ENCODE data around the gene GTF2E1. TPM values are rescaled to one million over a fixed set of nuclear protein-coding genes. Genes with fewer than 3 reads are reported as not detected.
"Not testable (repeated sequence)": the region's sequence is repeated elsewhere in the genome, so short reads cannot be mapped to it uniquely, and the experiment has no call there.

Gene GTF2E1
- total RNA-seq, 1 donor from 2014 or later = 31.6 TPM

DNA sequence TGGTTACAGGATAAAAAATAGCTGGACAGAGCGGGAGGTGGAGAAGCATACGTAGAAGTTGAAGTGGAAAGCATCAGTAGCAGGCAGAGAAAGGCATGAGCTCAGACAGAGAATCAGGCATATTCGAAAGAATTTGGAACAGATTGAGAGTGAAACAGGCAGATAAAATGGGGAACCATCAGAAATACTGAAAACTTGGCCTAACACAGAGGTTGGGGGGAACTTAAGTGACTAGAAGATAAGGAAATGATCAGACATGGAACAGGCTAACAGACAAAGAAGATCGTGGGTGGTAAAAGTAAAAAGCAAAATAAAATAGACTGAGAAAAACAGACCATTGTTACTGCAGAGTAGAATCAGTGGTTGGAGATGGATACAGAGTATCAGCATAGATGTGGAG is 32.9 kb downstream of the GTF2E1 start:
- Histone ChIP-seq H3K4me3 (ENCODE audit: insufficient read depth, low read depth, low read length) (no peak overlapping the region), H3K27me3 (ENCODE audit: insufficient read depth, low read length) (no peaks in the 10 kb centered on the region), H3K9ac (ENCODE audit: low read length) (no peak overlapping the region), H3K27ac (ENCODE audit: low read depth, low read length) (no peak overlapping the region), H3K4me1 (ENCODE audit: insufficient read depth, low read length) (peaks cover 24% of the 10 kb centered on the region), H2AFZ (ENCODE audit: low read depth, low read length) (no peak overlapping the region), H3K36me3 (ENCODE audit: insufficient read depth, low read length) (peaks cover 9% of the 10 kb centered on the region), H3K79me2 (ENCODE audit: insufficient read depth, low read length) (peaks cover 14% of the 10 kb centered on the region), H3K4me2 (ENCODE audit: low read length) (no peak overlapping the region), H4K20me1 (ENCODE audit: insufficient read depth, low read length) (no peaks in the 10 kb centered on the region), H3K9me3 (ENCODE audit: insufficient read depth, low read depth, low read length) (no peaks in the 10 kb centered on the region)
- Mint-ChIP-seq H3K4me3 (ENCODE audit: unreplicated experiment) (no peak overlapping the region), H3K27me3 (ENCODE audit: low read depth, unreplicated experiment) (no peaks in the 10 kb centered on the region), H3K27ac (ENCODE audit: unreplicated experiment) (no peak overlapping the region), H3K9me3 (ENCODE audit: unreplicated experiment) (no peaks in the 10 kb centered on the region), H3K36me3 (ENCODE audit: low read depth, unreplicated experiment) (peaks cover 4% of the 10 kb centered on the region), H3K4me1 (ENCODE audit: low read depth, unreplicated experiment) (no peaks in the 10 kb centered on the region)
- TF ChIP-seq EZH2 (IDR thresholded peaks at IDR 0.05; ENCODE audit: insufficient read depth, low read length) (no peak), CTCF (IDR thresholded peaks at IDR 0.05; ENCODE audit: insufficient read depth, low read depth, low read length) (no peak)
- no peak for FAIRE-seq
- no peak for DNase-seq (ENCODE audit: low read depth)

DNA sequence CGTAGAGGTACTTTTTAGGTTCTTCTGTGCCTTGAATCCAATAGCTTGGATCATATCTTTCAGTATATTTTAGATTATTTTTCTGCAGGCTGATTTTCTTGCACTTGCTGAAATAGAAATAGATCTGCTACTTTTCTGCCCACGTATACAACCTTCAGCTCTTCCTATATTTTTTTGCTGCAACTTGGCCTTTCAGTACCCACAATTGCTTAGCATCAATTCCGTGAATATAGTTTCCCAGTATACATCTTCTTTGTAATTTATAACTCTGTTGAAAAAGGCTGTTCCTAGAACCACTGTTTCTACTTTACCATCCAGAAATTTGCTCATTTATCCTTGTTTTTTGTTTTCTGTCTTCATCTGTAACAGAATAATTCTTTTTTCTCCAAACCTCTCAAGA is 36.2 kb downstream of the GTF2E1 start:
- Histone ChIP-seq H3K4me2 (ENCODE audit: low read length) (no peak overlapping the region), H3K4me3 (ENCODE audit: insufficient read depth, low read depth, low read length) (no peak overlapping the region), H3K9me3 (ENCODE audit: insufficient read depth, low read depth, low read length) (no peaks in the 10 kb centered on the region), H3K36me3 (ENCODE audit: insufficient read depth, low read length) (peaks cover 3% of the 10 kb centered on the region), H3K27ac (ENCODE audit: low read depth, low read length) (no peak overlapping the region), H3K27me3 (ENCODE audit: insufficient read depth, low read length) (no peaks in the 10 kb centered on the region), H3K4me1 (ENCODE audit: insufficient read depth, low read length) (peaks cover 22% of the 10 kb centered on the region), H2AFZ (ENCODE audit: low read depth, low read length) (no peak overlapping the region), H3K79me2 (ENCODE audit: insufficient read depth, low read length) (peaks cover 16% of the 10 kb centered on the region), H3K9ac (ENCODE audit: low read length) (no peak overlapping the region), H4K20me1 (ENCODE audit: insufficient read depth, low read length) (no peaks in the 10 kb centered on the region)
- FAIRE-seq (no peak), DNase-seq (ENCODE audit: low read depth) (no peak)
- H3K27ac Mint-ChIP-seq (ENCODE audit: unreplicated experiment) = no peak overlapping the region
- peaks cover 1% of the 10 kb centered on the region for H3K4me1 Mint-ChIP-seq (ENCODE audit: low read depth, unreplicated experiment)
- H3K36me3 Mint-ChIP-seq (ENCODE audit: low read depth, unreplicated experiment) = peaks cover 10% of the 10 kb centered on the region
- H3K4me3 Mint-ChIP-seq (ENCODE audit: unreplicated experiment) = no peak overlapping the region
- TF ChIP-seq CTCF (IDR thresholded peaks at IDR 0.05; ENCODE audit: insufficient read depth, low read depth, low read length) (no peak), EZH2 (IDR thresholded peaks at IDR 0.05; ENCODE audit: insufficient read depth, low read length) (no peak)
- H3K27me3 Mint-ChIP-seq (ENCODE audit: low read depth, unreplicated experiment) = no peaks in the 10 kb centered on the region
- H3K9me3 Mint-ChIP-seq (ENCODE audit: unreplicated experiment) = no peaks in the 10 kb centered on the region

DNA sequence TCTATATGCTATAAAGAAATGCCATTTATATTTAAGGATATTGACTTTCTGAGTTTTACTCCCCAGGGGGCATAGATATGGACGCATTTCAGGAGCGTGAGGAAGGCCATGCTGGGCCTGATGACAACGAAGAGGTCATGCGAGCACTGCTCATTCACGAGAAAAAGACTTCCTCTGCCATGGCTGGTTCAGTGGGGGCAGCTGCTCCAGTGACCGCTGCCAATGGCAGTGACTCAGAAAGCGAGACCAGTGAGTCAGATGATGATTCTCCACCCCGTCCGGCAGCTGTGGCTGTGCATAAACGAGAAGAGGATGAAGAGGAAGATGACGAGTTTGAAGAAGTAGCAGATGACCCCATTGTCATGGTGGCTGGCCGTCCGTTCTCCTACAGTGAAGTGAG is 38.4 kb downstream of the GTF2E1 start:
- H3K36me3 Mint-ChIP-seq (ENCODE audit: low read depth, unreplicated experiment) = peaks cover 10% of the 10 kb centered on the region
- DNase-seq (ENCODE audit: low read depth) (peak; percentile 91), FAIRE-seq (peak; percentile 87)
- Histone ChIP-seq H3K27me3 (ENCODE audit: insufficient read depth, low read length) (no peaks in the 10 kb centered on the region), H3K9ac (ENCODE audit: low read length) (peak overlapping the region; percentile 48), H3K79me2 (ENCODE audit: insufficient read depth, low read length) (peaks cover 26% of the 10 kb centered on the region), H3K4me3 (ENCODE audit: insufficient read depth, low read depth, low read length) (peak overlapping the region; percentile 48), H3K36me3 (ENCODE audit: insufficient read depth, low read length) (peaks cover 3% of the 10 kb centered on the region), H3K27ac (ENCODE audit: low read depth, low read length) (peak overlapping the region; percentile 89), H3K4me2 (ENCODE audit: low read length) (peak overlapping the region; percentile 80), H3K4me1 (ENCODE audit: insufficient read depth, low read length) (peaks cover 13% of the 10 kb centered on the region), H4K20me1 (ENCODE audit: insufficient read depth, low read length) (no peaks in the 10 kb centered on the region), H3K9me3 (ENCODE audit: insufficient read depth, low read depth, low read length) (no peaks in the 10 kb centered on the region), H2AFZ (ENCODE audit: low read depth, low read length) (peak overlapping the region; percentile 67)
- H3K27me3 Mint-ChIP-seq (ENCODE audit: low read depth, unreplicated experiment) = no peaks in the 10 kb centered on the region
- no peak overlapping the region for H3K27ac Mint-ChIP-seq (ENCODE audit: unreplicated experiment)
- no peak overlapping the region for H3K4me3 Mint-ChIP-seq (ENCODE audit: unreplicated experiment)
- peaks cover 5% of the 10 kb centered on the region for H3K4me1 Mint-ChIP-seq (ENCODE audit: low read depth, unreplicated experiment)
- TF ChIP-seq EZH2 (IDR thresholded peaks at IDR 0.05; ENCODE audit: insufficient read depth, low read length) = no peak
- TF ChIP-seq CTCF (IDR thresholded peaks at IDR 0.05; ENCODE audit: insufficient read depth, low read depth, low read length) = no peak
- no peaks in the 10 kb centered on the region for H3K9me3 Mint-ChIP-seq (ENCODE audit: unreplicated experiment)

DNA sequence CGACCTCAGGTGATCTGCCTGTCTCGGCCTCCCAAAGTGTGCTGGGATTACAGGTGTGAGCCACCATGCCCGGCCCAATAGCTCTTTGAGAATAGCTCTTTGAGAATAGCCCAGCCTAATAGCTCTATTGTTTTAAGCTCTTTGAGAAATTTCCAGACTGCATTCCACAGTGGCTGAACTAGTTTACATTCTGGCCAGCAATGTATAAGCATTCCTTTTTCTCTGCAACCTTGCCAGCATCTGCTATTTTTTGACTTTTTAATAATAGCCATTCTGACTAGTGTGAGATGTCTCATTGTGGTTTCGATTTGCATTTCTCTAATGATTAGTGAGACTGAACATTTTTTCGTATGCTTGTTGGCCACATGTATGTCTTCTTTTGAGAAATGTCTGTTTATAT is 43.3 kb downstream of the GTF2E1 start:
- H3K36me3 ChIP-seq (ENCODE audit: insufficient read depth, low read length); H3K4me1 ChIP-seq (ENCODE audit: insufficient read depth, low read length); H3K36me3 Mint-ChIP-seq (ENCODE audit: low read depth, unreplicated experiment); H3K4me3 Mint-ChIP-seq (ENCODE audit: unreplicated experiment); H3K27me3 ChIP-seq (ENCODE audit: insufficient read depth, low read length); H3K9me3 Mint-ChIP-seq (ENCODE audit: unreplicated experiment); H3K4me3 ChIP-seq (ENCODE audit: insufficient read depth, low read depth, low read length); H4K20me1 ChIP-seq (ENCODE audit: insufficient read depth, low read length); H2AFZ ChIP-seq (ENCODE audit: low read depth, low read length); H3K9me3 ChIP-seq (ENCODE audit: insufficient read depth, low read depth, low read length); H3K27me3 Mint-ChIP-seq (ENCODE audit: low read depth, unreplicated experiment); H3K9ac ChIP-seq (ENCODE audit: low read length): not testable (repeated sequence)
- Mint-ChIP-seq H3K27ac (ENCODE audit: unreplicated experiment) (peak overlapping the region; percentile 44), H3K4me1 (ENCODE audit: low read depth, unreplicated experiment) (peaks cover 13% of the 10 kb centered on the region)
- Histone ChIP-seq H3K27ac (ENCODE audit: low read depth, low read length) (peak overlapping the region; percentile 6), H3K79me2 (ENCODE audit: insufficient read depth, low read length) (peaks cover 23% of the 10 kb centered on the region), H3K4me2 (ENCODE audit: low read length) (peak overlapping the region; percentile 32)
- FAIRE-seq (peak; percentile 77), DNase-seq (ENCODE audit: low read depth) (peak; percentile 78)
